NCI-H2171 (cell line): ENCODE data around the gene BLOC1S1.

Experiments
- DNase-seq: peaks from one replicate; lab custom pipeline; 2025; lab: John Stamatoyannopoulos, UW

Gene BLOC1S1

GRCh38 chr12:55715833-55716581, at the start of gene BLOC1S1:
TSS of gene BLOC1S1 (plus strand) at chr12:55716046. CDS start at chr12:55716052, 6 bp downstream.
- peak; percentile 97 for DNase-seq

GRCh38 chr12:55666508-55666907, 49.3 kb upstream of the BLOC1S1 start:
- no peak for DNase-seq

GRCh38 chr12:55670276-55670675, 45.6 kb upstream of the BLOC1S1 start:
- no peak for DNase-seq

- DNase-seq = no peak
Measured at GRCh38 chr12:55671746-55672145, 44.1 kb upstream of the BLOC1S1 start.

- DNase-seq = no peak
Measured at GRCh38 chr12:55673638-55674037, 42.2 kb upstream of the BLOC1S1 start.

- no peak for DNase-seq
Measured at GRCh38 chr12:55675666-55676065, 40.2 kb upstream of the BLOC1S1 start.

GRCh38 chr12:55676707-55677106, 39.1 kb upstream of the BLOC1S1 start:
- no peak for DNase-seq

- DNase-seq = no peak
Measured at GRCh38 chr12:55679691-55680090, 36.2 kb upstream of the BLOC1S1 start.

GRCh38 chr12:55681142-55682077, 34.4 kb upstream of the BLOC1S1 start:
- peak; percentile 14 for DNase-seq

GRCh38 chr12:55682087-55682796, 33.6 kb upstream of the BLOC1S1 start:
- DNase-seq = no peak

GRCh38 chr12:55683676-55684075, 32.2 kb upstream of the BLOC1S1 start:
- DNase-seq = no peak

- no peak for DNase-seq
Measured at GRCh38 chr12:55684761-55685370, 31.0 kb upstream of the BLOC1S1 start.

GRCh38 chr12:55685671-55686070, 30.2 kb upstream of the BLOC1S1 start:
- no peak for DNase-seq

- no peak for DNase-seq
Measured at GRCh38 chr12:55686366-55687010, 29.4 kb upstream of the BLOC1S1 start.

- no peak for DNase-seq
Measured at GRCh38 chr12:55687746-55688145, 28.1 kb upstream of the BLOC1S1 start.

GRCh38 chr12:55688716-55689655, 26.9 kb upstream of the BLOC1S1 start:
- DNase-seq = no peak

GRCh38 chr12:55692631-55693322, 23.1 kb upstream of the BLOC1S1 start:
- DNase-seq = no peak

GRCh38 chr12:55693323-55694187, 22.3 kb upstream of the BLOC1S1 start:
- DNase-seq = no peak

- no peak for DNase-seq
Measured at GRCh38 chr12:55694188-55694515, 21.7 kb upstream of the BLOC1S1 start.
